PFSK-1 (cell line): ENCODE data around the gene KRT9.

ENCODE experiments used
- FOXP2 ChIP-seq: optimal IDR thresholded peaks from 2 replicates; pipeline ENCODE3; 2011; ENCODE audit warnings: borderline replicate concordance, control low read depth, inconsistent platforms; ENCODE audit not compliant: insufficient read depth; ENCODE audit errors: extremely low read length, extremely low read depth
- POLR2AphosphoS5 ChIP-seq: IDR thresholded peaks from 2 replicates; pipeline ENCODE4 v1.6.1; 2012; ENCODE audit warnings: low read depth, mild to moderate bottlenecking, control low read depth, low read length, moderate library complexity
- REST ChIP-seq, 2 experiments: IDR thresholded peaks; 2 replicates each; pipeline versions ENCODE4 v1.6.1 to v1.8.0; 2011 to 2012; ENCODE audit warnings: low read depth in 2 of 2, low read length in 2 of 2, control low read depth in 1 of 2, inconsistent platforms in 1 of 2, mild to moderate bottlenecking in 1 of 2, moderate library complexity in 1 of 2; ENCODE audit not compliant: insufficient read depth in 1 of 2
- SIN3A ChIP-seq: IDR thresholded peaks from 2 replicates; pipeline ENCODE4 v1.6.1; 2012; ENCODE audit warnings: mild to moderate bottlenecking, low read length, moderate library complexity, borderline replicate concordance; ENCODE audit not compliant: insufficient read depth
- TAF1 ChIP-seq: IDR thresholded peaks from 2 replicates; pipeline ENCODE4 v1.6.1; 2012; ENCODE audit warnings: low read length, control low read depth, borderline replicate concordance; ENCODE audit not compliant: insufficient read depth

KRT9 gene

GRCh38 chr17:41583137-41584127 is 11.6 kb upstream of the KRT9 start:
- TF ChIP-seq SIN3A (no peak), REST (IDR thresholded peaks at IDR 0.05; ENCODE audit: insufficient read depth in 1 of 2, low read depth in 2 of 2, low read length in 2 of 2) (no peak), POLR2AphosphoS5 (no peak), TAF1 (no peak), FOXP2 (no peak)

- peak in 1 of 2 experiments; percentile 75; a peak in 1 of 4 replicates for TF ChIP-seq REST (IDR thresholded peaks at IDR 0.05; ENCODE audit: insufficient read depth in 1 of 2, low read depth in 2 of 2, low read length in 2 of 2)
Observed at GRCh38 chr17:41582061-41582968, 10.5 kb upstream of the KRT9 start.

- no peak for TF ChIP-seq FOXP2
- no peak for TF ChIP-seq REST (IDR thresholded peaks at IDR 0.05; ENCODE audit: insufficient read depth in 1 of 2, low read depth in 2 of 2, low read length in 2 of 2)
- no peak for TF ChIP-seq POLR2AphosphoS5
Observed at GRCh38 chr17:41581366-41582060, 9.7 kb upstream of the KRT9 start.

GRCh38 chr17:41580687-41581365 is 9.0 kb upstream of the KRT9 start:
- TF ChIP-seq SIN3A (no peak), POLR2AphosphoS5 (no peak), FOXP2 (no peak), REST (IDR thresholded peaks at IDR 0.05; ENCODE audit: insufficient read depth in 1 of 2, low read depth in 2 of 2, low read length in 2 of 2) (no peak)
